PC-9 (cell line): ENCODE results near the gene PHF23.

Experiments
- CTCF ChIP-seq: fragments of 200-600 bp; sonication (generic); conservative IDR thresholded peaks from 2 replicates; pipeline ENCODE4 v1.6.1; 2017; ENCODE audit warnings: mixed run types, antibody characterized with exemption, mild to moderate bottlenecking, moderate library complexity
- EZH2 ChIP-seq: fragments of 200-600 bp; sonication (generic); IDR thresholded peaks from 2 replicates; pipeline ENCODE4 v1.8.0; 2017; ENCODE audit warnings: antibody characterized with exemption, low read depth

DNA sequence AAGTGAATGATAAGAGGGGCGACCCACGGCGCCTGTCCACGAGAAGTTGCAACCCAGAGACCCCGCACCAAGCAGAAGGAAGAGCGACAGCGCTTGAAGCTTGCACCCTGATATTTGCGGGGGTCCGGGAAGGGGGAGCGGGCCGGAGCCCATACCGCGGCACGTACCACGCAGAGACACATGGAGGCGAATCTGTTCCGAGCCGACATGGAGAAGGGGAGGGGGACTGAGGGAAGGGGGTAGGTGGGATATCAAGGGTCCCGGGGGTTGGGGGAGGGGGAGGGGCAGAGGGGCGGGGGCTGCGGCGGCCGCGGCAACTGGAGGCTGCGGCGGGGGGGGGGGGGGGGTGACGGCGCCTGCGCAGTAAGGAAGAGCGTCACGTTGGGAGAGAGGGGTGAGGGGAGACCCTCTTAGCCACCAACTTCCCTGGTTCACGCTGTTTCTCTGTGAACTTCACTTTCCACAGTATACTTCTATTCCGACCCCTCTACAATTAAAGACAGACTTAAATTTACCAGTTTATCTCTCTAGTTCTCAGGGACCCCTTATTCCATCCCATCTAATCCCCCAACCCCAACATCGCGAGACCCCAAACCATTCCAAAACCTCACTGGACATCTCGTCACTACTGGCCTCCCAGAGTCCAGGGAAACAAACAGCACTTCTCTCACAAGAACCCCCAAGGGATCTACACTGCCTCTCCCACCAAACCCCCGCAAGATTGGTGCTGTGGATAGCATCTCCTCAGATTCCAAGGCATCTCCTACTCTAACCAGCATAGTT is 27.6 kb downstream of the PHF23 start:
- TF ChIP-seq CTCF: no peak
- no peak for TF ChIP-seq EZH2
